GM21528 (cell line): ENCODE data around the gene ZNF611.
"Not testable (repeated sequence)": the region's sequence is repeated elsewhere in the genome, so short reads cannot be mapped to it uniquely, and the experiment has no call there.

Experiments
- ATAC-seq: cut with Tn5 transposase; IDR thresholded peaks from one replicate; pipeline ENCODE4 v1.9.1; 2021; ENCODE audit warnings: mild to moderate bottlenecking, moderate library complexity; ENCODE audit not compliant: unreplicated experiment, low FRiP score

ZNF611 gene

GRCh38 chr19:52687684-52688083, 47.2 kb downstream of the ZNF611 start:
- no peak for ATAC-seq

- ATAC-seq = no peak
Observed at GRCh38 chr19:52685811-52686210, 49.0 kb downstream of the ZNF611 start.

- not testable (repeated sequence) for ATAC-seq
Observed at GRCh38 chr19:52681216-52681615, 53.6 kb downstream of the ZNF611 start.

- no peak for ATAC-seq
Observed at GRCh38 chr19:52679598-52679997, 55.2 kb downstream of the ZNF611 start.

- not testable (repeated sequence) for ATAC-seq
Observed at GRCh38 chr19:52675239-52675638, 59.6 kb downstream of the ZNF611 start.

- no peak for ATAC-seq
Observed at GRCh38 chr19:52673014-52673413, 61.8 kb downstream of the ZNF611 start.

GRCh38 chr19:52670046-52670445, 64.8 kb downstream of the ZNF611 start:
- no peak for ATAC-seq

GRCh38 chr19:52669586-52669985, 65.3 kb downstream of the ZNF611 start:
- no peak for ATAC-seq

GRCh38 chr19:52667972-52668371, 66.9 kb downstream of the ZNF611 start:
- ATAC-seq = no peak

- no peak for ATAC-seq
Observed at GRCh38 chr19:52666506-52666905, 68.3 kb downstream of the ZNF611 start.

- ATAC-seq = no peak
Observed at GRCh38 chr19:52665529-52665928, 69.3 kb downstream of the ZNF611 start.

- no peak for ATAC-seq
Observed at GRCh38 chr19:52665027-52665426, 69.8 kb downstream of the ZNF611 start.

GRCh38 chr19:52664461-52664860, 70.4 kb downstream of the ZNF611 start:
- ATAC-seq = no peak

GRCh38 chr19:52662631-52663030, 72.2 kb downstream of the ZNF611 start:
- no peak for ATAC-seq

GRCh38 chr19:52660981-52661380, 73.9 kb downstream of the ZNF611 start:
- ATAC-seq = no peak

GRCh38 chr19:52659013-52659412, 75.8 kb downstream of the ZNF611 start:
- no peak for ATAC-seq

- no peak for ATAC-seq
Observed at GRCh38 chr19:52658595-52658994, 76.2 kb downstream of the ZNF611 start.

- no peak for ATAC-seq
Observed at GRCh38 chr19:52653161-52653560, 81.7 kb downstream of the ZNF611 start.
